Skin epidermis (tissue), 12 donors: ENCODE measurements around the gene LIPC.

Experiments
- H3K27ac ChIP-seq, 21 experiments: fragments of 200-600 bp; sonication (generic) in 11 of 21; one replicate each; pipeline ENCODE4 v1.5.0; 2020; ENCODE audit warnings: mild to moderate bottlenecking in 3 of 21, inconsistent platforms in 2 of 21, moderate library complexity in 2 of 21
- H3K4me3 ChIP-seq, 7 experiments: fragments of 200-600 bp; sonication (generic) in 2 of 7; one replicate each; pipeline ENCODE4 v1.5.0; 2020; ENCODE audit warnings: inconsistent platforms in 2 of 7, mild to moderate bottlenecking in 2 of 7, moderate library complexity in 1 of 7

Gene LIPC

DNA sequence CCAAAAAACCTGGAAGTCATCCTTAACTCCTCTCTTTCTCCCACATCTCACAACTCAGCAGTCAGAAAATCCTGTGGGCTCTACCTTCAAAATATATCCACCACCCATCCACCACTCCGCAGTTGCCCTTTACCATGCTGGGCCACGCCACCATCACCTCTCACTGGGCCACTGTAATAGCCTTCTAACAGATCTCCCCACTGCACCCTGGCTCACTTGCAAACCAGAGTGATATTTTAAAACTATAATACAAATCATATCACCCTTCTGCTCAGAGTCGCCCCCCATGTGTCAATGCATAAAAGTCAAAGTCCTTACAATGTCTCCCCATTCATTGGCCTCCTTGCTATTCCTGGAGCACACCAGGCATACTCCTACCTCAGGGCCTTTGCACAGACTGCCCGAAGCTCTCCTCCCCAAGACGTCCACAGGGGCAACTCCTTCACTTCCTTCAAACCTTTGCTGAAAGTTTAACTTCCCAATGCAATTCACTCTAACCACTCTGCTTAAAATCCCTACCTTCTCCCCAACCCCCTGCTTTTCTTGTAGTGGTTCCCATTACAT is 1.5 kb upstream of the LIPC start:
- Histone ChIP-seq H3K4me3 (no peak overlapping the region), H3K27ac (no peak overlapping the region)

DNA sequence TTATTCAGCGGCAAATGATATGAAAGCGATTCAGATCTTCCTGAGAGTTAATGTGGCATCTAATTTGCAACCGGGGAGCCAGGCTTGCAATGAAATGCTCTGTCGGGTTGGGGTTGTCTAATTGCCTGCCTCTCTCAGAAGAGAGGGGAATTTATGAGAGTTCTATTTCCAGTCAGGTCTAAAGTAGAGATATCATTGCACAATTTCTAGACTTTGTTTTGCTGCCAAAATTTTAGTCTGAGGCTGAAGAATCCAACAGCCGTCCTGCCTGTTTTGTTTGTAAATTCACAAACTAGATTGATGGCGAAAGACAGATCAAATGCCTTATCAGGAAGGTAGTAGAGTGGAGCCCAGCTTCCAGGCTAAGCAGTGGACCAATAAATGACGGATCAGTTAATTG is 610 bp downstream of the LIPC start:
- H3K27ac ChIP-seq = peak overlapping the region in 2 of 21 experiments; percentile 1 to 15
- no peak overlapping the region for H3K4me3 ChIP-seq

DNA sequence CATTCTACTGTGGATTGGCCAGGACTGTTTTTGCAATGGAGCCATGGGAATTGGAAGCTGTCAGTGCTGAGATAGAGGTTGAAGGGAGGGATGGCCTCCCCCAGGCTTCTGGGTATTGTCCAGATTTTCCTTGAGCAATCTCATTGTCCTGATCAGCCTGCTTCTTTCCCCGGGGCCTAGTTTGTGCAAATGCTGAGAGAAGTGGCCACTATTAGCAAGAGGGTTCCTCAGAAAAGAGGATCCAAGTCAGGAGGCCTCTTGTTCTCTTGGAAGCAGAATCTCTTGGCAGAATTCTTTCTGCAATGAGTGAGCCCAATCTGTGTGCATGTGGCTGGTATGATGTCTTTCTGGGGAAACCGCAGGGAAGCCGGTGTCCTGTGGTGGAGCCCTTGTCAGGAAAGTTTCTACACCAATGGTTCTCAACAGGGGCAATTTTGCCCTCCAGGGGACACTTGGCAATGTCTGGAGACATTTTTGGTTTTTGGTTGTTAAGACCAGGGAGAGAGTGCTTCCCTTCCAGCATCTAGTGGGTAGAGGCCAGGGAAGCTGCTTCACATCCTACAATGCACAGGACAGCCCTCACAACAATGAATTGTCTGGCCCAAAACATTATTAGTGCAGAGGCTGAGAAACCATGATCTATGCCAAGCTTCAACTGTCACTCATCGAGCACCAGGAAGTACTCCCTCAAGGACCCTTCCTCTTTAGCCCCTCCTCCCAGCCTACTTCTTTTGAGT is 2.0 kb downstream of the LIPC start:
- H3K27ac ChIP-seq = peak overlapping the region in 5 of 21 experiments; percentile 1 to 59 (median 20)

DNA sequence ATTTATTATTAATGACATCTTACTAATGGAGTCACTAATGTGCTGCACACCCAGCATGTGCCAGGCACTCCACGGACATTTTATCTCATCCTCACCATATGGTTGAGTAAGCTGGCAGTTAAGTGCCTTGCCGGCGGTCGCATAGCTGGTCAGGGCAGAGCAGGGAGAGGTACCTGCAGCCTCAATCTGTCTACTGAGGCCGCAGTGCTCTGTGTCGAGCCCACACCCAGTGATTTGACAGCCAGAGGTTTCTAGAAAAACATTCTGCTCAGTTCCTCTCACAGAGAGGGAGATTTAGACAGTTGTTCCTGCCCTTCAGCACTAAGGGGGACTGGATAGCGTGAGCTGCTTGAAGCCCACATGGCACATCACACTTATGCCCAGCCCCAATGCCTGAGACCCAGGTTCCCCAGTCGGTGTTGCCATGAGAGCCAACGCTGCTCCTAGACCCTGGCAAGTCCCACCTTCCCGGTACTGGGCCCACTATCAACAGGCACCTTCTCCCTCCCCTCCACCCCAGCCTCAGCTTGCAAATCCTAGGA is 2.6 kb downstream of the LIPC start:
- Histone ChIP-seq H3K4me3 (no peak overlapping the region), H3K27ac (peak overlapping the region in 2 of 21 experiments; percentile 1 to 59)

More for the DNA sequence above, 2.0 kb downstream of the LIPC start:
- no peak overlapping the region for H3K4me3 ChIP-seq

DNA sequence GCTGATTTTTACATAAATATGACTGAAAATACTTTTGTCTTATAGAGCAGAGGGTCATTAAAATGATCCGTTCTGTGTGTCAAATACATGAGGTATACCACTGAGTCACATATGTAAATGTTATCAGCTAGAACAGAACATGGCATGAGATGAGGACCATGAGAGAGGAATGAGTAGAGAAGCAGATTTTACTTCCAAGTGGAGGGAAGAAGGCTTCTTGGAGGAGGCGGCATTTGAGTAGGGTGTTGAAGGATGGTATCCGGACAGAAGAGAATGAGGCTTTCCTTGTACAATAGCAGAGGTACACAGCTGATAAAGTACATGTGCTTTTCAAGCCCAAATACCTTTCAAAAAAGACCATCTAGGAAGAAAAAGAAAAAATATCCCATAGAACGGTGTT is 4.8 kb downstream of the LIPC start:
- no peak overlapping the region for H3K27ac ChIP-seq
- no peak overlapping the region for H3K4me3 ChIP-seq

DNA sequence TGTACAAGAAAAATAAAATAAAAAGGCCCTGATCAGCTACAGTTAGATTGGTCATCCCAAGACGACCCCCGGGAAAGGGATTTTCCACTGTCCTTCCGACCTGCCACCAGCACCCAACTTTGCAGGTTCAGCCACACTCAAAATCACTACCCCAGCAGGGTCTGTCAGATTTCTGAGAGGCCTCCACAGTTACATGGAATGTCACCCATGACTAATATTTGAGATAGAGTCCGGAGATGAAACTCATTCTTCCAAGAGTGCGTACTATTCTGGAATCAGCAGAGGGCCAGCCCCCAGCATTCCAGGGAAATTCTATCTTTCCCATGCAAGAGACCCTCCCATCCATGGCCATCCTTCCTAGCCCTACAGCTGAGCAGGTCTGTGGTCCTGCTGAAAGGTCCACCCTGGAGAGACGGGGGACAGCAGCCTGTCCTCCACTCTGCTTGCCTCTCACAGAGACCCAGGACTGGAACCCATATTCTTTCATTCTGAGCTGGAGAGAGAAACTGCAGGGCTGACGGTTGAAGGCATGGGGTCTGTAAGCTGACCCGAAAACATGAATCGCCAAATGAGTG is 5.8 kb downstream of the LIPC start:
- Histone ChIP-seq H3K27ac (no peak overlapping the region), H3K4me3 (no peak overlapping the region)

DNA sequence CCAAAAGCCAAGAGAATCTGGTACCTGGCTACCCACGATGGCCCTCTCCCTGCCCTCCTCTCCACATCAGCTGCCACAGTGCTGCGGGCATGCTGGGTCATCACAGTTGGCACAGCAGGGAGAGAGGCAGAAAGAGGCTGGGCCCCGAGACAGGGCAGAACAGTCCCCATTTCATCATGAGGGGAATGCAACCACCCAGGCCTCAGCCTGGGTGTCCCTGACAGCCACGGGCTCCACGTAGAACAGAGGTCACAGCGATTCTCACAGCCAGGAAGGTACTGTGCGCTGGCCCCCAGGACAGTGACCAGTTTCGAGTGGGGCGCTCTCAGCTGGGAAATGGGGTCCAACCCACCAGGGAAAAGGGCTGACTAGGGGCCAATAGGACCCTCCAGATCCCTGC is 6.3 kb downstream of the LIPC start:
- H3K4me3 ChIP-seq = no peak overlapping the region
- peak overlapping the region in 1 of 21 experiments; percentile 1 for H3K27ac ChIP-seq

DNA sequence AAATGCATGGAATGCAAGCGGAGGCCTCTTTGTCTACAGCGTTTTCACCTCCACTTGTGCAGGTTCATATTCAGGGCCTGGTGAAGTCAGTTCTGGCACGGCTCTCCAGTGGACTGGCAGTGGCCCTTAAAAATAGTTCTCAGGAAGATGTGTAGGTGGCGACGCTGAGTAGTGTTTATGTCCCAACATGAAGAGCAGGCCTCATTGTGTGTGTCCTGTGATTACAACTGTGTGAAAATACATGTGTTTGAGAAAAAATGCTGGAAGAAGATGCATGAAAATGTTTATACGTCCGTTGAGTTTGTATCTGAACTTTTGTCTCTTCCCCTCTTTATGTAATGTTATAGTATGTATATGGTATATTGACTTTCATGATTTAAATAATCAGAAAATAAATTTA is 7.2 kb downstream of the LIPC start:
- H3K27ac ChIP-seq = peak overlapping the region in 9 of 21 experiments; percentile 37 to 84 (median 80)
- no peak overlapping the region for H3K4me3 ChIP-seq

DNA sequence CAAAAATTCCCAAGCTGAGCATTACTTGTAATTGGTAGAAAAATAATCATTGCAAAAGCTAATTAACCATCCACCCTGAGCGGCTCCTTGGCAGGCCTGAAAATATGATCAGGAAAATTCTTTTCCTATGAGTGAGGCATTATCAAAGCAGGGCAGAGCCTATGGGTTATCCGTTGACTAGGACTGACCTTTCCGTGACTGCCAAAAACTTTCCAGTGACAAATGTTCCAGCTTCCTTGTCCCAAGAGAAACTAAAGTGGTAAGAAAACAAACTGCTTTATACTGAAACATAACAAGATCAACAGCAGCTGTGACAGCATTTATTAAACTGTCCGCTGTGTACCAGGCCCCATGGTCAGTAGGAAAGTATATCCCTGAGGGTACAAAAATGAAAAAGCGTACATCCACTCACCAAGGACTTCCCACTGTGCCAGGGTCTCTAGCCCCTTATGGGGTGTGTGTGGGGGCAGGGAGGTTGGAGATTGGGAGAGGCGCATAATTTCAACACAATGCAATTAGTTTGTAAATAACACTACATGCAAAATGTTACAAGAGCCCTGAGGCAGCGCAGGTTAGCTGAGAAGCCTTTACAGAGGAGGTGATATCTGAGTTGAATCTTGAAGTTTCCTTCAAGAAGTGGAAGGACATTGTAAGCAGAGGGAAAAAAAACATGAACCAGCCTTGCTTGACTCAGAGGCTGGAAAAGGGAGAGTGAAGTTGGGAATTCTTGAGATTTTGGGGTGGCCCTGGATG is 8.5 kb downstream of the LIPC start:
- Histone ChIP-seq H3K4me3 (no peak overlapping the region), H3K27ac (peak overlapping the region in 20 of 21 experiments; percentile 35 to 89 (median 80))

DNA sequence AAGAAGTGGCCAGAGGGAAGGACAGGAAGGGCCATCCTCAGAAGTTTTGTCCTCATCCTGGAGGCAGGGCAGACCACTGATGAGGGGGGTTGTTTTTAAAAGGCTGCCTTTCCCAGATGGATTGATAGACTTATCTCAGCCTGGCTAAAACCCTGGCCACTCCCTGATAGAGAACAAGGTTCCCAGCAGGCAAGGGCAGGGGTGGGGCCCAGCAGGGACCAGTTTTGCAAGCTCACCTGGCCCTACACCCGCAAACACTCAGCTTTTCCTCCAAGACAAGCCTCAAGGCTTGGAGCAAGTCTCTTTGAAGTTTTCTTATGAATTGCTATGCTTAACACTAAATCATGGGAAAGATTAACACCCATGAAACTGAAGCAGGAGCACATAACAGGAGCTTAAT is 9.1 kb downstream of the LIPC start:
- peak overlapping the region in 20 of 21 experiments; percentile 35 to 89 (median 80) for H3K27ac ChIP-seq
- no peak overlapping the region for H3K4me3 ChIP-seq

DNA sequence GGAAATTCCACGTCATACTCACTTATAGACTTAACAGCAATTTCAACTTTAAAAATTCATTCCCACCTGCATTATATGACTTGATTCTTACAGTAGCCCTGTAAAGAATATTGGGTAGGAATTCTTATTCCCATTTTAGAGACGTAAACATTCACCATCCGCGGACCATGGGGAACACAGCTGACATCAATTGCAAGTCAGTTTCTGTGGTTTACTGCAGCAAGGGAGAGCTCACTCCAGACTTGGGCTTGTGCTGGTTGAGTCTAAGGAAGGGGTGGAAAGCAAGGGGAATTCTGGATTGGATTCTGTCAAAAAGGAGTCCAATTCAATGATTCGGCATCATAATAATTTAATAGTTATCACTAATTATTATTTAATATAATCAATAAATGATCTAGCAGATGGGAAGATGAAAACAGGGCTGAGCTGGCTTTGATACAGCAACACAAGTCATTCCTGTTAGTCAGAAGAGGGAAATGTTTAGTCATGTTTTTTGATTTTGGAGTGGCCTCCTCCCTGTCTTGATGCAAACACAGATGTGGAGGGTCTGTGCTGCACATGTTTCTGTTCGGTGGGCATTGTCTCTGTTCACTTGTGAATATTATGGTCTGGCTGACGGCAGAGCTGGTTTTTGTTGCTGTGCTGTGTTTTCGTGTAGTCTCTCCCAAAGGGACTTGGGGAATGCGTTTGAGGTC is 9.7 kb downstream of the LIPC start:
- peak overlapping the region in 20 of 21 experiments; percentile 35 to 89 (median 80) for H3K27ac ChIP-seq

DNA sequence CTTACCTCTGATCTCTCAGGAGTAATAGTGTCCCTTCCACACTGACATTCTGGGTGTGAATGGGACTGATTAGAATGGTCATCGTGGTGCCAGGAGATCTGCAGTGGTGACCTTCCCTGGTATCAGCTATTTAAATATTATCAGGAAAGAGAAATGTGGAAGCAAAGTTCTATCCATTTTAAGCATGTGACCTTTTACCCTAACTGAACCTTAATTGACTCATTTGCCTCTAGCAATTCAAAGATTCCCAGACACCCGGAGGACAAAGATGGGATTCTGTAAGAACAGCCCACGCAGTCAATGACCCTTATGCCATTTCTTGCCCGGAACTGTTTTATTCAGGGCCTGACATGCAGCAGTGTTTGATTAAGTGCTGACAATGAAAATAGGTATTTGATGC is 10.3 kb downstream of the LIPC start:
- no peak overlapping the region for H3K4me3 ChIP-seq
- peak overlapping the region in 20 of 21 experiments; percentile 35 to 89 (median 76) for H3K27ac ChIP-seq

More for the DNA sequence above, 9.7 kb downstream of the LIPC start:
- no peak overlapping the region for H3K4me3 ChIP-seq

DNA sequence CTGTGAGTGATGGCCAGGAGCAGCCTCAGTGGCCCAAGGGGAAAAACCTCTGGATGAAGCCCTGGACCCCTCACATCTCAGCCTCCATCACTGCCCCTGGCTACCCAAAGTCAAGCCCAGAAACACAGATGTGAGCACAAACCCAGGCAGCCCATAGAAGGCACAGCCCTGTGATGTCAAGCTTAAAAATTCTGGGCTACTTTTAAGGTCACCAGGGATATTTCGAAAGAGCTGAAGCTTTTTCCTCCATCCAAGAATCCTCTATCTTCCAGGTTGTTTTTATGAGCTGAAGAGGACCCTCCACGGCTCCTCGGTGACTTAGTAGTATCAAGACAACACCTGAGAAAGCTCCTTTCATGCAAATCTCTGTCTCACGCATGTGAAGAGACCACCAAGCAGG is 11.5 kb downstream of the LIPC start:
- no peak overlapping the region for H3K4me3 ChIP-seq
- H3K27ac ChIP-seq = peak overlapping the region in 12 of 21 experiments; percentile 2 to 89 (median 77)

DNA sequence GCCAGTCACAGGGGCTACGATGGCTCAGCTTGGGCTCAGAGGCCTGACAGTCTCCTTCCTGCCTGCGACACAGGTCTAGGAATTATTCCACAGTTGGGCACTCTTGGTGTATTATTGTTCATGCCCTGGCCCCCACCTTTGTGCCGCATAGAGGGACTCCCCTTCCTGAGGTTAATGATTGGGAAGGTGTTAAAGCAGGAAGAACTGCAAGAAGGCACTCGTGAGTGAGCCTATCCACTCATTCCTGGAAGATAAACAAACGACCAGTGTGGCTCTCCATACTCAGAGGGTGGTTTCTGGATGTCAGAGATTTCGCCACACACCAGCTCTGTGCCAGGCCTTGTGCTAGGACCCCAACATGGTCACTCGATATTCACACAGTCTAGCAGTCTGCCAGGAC is 12.3 kb downstream of the LIPC start:
- H3K27ac ChIP-seq = peak overlapping the region in 16 of 21 experiments; percentile 0 to 71 (median 46)
- no peak overlapping the region for H3K4me3 ChIP-seq

DNA sequence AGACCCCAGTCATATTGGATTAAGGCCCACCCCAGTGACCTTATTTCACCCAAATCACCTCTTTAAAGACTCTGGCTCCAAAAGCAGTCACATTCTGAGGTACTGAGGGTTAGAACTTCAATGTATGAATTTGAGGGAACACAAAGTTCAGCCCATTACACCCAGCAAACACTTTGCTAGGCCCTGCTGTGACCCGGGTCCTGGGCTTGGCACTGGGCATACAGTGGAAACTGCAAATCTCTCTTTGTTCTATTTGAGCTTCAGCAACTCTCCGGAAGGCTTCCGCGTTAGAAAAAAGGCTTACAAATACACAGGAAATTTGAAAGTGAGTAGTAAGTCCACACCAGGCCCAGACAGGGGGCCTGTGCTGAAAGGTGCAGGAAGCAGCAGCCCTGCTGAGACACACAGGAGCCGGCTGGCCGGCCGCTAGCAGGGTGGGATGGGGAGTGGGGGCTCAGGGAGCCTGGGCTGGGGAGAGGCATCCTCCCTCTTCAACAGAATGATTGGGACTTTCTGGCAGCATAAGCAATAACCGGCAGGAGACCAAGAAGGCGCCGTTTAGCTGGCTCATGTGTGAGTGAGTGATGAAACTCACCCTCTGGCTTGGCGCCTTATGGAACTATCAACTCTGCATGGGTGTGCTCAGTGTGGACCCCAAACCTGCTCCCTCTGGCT is 13.0 kb downstream of the LIPC start:
- Histone ChIP-seq H3K27ac (peak overlapping the region in 19 of 21 experiments; percentile 3 to 71 (median 49)), H3K4me3 (no peak overlapping the region)

DNA sequence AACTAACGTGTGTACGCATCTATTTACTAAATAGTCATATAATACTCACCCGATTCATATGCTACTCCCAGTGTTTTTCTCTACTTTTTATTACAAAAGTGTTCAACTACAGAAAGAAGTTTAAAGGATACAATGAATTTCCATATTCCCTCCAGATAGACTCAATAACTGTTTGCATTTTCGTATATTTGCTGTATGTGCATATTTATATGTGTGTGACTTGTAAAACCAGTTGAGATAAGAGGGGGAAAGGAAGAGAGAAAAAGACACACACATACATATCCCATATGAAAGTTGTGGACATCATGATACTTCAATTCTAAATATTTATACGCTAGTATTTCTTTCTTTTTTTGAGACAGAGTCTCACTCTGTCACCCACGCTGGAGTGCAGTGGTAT is 14.1 kb downstream of the LIPC start:
- Histone ChIP-seq H3K4me3 (no peak overlapping the region), H3K27ac (peak overlapping the region in 1 of 21 experiments; percentile 66)

DNA sequence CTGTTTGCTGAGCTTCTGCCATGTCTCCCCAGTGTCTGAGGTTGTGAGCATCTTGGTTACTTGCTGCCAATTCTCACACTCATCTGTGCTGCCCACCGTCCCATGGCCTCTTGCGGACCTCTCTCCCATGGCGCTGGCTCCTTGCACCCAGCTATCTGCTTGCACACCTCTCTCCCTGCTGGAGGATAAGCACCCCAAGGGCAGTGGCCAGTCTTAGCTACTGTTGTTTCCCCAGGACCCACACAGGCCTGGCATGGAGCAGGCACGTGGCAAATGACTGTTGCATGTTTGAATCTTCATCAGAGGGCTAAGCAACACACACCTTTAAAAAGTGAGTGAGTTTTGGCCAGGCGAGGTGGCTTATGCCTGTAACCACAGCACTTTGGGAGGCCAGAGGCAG is 14.7 kb downstream of the LIPC start:
- Histone ChIP-seq H3K4me3 (no peak overlapping the region), H3K27ac (peak overlapping the region in 5 of 21 experiments; percentile 5 to 29 (median 16))

DNA sequence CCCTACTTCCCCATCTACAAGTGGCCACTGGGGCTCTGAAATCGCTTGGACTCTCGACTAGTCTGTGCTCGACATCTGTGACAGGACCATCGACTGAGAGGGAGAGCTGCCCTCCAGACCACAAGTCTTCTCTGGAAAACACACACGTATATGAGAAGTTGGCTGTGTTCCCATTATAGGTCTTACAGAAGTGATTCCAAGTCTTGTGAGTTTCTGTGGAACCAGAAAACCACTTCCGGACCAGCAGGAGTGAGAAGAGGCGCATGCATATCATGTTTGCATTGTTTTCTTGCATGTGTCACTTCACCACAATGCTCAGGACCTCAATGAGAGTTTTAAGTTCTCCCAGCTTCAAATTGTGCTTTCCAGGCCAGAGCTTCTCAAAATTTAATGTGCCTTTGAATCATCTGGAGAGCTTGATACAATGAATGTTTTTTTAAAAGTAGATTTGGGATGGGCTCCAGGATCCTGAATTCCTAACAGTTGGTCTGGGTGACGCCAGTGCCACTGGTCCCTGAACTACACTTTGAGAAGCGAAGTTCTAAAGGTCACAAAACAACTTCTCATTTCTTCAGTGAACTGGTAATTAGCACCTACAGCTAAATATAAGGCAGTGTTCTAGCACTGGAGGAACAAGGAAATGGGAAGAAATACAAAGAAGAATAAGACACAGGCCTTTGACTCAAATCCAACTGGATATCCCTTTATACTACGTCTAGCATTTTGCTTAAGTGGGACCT is 15.7 kb downstream of the LIPC start:
- peak overlapping the region in 9 of 21 experiments; percentile 5 to 60 (median 19) for H3K27ac ChIP-seq
- H3K4me3 ChIP-seq = no peak overlapping the region
